Esophagus squamous epithelium (tissue), 4 donors: ENCODE results near the gene PUM1.

Experiments
- CTCF ChIP-seq, 6 experiments: fragments of 450-650 bp in 4 of 6; fragments of 200-600 bp in 2 of 6; sonication (generic) in 2 of 6; IDR thresholded peaks; one replicate each; pipeline ENCODE4 v1.5.1; 2016 to 2019; ENCODE audit warnings: antibody characterized with exemption in 6 of 6, mild to moderate bottlenecking in 4 of 6, moderate library complexity in 4 of 6
- POLR2A ChIP-seq, 4 donors: fragments of 450-650 bp; IDR thresholded peaks; one replicate each; pipeline ENCODE4 v1.6.1; 2017; ENCODE audit warnings: antibody characterized with exemption in 4 of 4, mild to moderate bottlenecking in 4 of 4, moderate library complexity in 3 of 4

GRCh38 chr1:30950700-30951099, 114.8 kb downstream of the PUM1 start:
- no peak for TF ChIP-seq CTCF (IDR thresholded peaks at IDR 0.05)
- no peak for TF ChIP-seq POLR2A (IDR thresholded peaks at IDR 0.05)
